HG03460 (cell line): ENCODE data around the gene GPR4.

Experiments used
- ATAC-seq: cut with Tn5 transposase; IDR thresholded peaks from one replicate; pipeline ENCODE4 v1.9.1; 2021; ENCODE audit not compliant: unreplicated experiment

Gene GPR4

GRCh38 chr19:45556835-45557234 lies 45.2 kb downstream of the GPR4 start:
- ATAC-seq, result no peak

- no peak for ATAC-seq
Measured at GRCh38 chr19:45554481-45554880, 47.5 kb downstream of the GPR4 start.

DNA sequence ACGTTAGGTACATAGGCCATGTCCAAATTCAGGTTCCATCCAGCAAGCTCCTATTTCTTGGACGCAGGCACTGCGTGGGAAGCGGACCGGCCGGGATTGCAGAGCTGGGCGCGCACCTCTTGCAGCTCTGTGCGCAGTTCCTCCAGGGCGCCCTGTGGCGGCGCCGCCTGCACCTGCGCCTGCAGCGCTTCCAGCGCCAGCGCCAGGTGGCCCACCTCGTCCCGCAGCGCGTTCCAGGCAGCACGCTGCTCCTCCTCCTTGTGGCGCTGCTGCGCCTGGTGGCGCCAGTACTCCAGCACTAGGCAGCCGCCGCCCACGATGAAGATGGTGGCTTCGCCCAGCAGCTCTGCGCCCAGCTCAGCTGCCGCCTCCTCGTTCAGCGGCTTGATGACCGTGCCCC lies 48.5 kb downstream of the GPR4 start:
- ATAC-seq, result no peak

- ATAC-seq, result no peak
Measured at GRCh38 chr19:45547965-45548609, 53.9 kb downstream of the GPR4 start.

DNA sequence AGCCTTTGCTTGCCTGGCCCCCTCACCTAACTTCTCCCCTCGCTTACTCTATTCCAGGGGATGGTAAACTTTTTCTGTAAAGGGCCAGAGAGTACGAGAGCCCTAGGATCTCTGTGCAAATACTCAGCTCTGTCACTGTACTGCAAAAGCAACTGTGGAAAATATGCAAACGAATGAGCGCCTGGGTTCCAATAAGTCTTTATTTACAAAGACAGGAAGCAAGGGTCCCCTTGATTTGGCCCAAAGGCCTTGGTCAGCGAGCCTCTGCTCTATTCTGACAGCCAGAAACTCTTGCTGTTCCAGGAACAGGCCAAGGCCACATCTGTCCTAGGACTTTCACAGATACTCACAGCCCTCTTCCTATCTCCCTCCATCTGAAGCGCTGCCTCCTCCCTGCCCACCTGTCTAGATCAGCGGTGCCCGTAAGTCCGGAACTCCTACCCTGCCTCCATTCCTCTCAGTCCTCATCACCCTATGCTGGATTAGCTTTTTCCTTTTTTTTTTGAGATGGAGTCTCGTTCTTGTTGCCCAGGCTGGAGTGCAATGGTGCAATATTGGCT lies 54.7 kb downstream of the GPR4 start:
- no peak for ATAC-seq

DNA sequence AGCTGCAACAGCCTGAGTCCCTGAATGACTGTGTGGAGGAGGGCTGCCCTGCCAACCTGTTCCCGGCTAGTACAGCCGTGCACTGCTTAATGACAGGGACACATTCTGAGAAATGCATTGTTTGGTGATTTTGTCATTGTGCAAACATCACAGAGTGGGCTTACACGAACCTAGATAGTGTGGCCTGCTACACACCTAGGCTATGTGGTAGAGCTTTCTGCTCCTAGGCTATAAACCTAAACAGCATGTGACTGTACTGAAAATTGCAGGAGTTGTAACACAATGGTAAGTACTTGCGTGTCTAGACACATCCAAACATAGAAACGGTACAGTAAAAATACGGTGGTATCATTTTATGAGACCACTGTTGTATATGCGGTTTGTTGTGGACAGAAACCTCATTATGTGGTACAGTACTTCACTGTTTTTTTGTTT lies 59.8 kb downstream of the GPR4 start:
- no peak for ATAC-seq
